ENCODE data around the gene CHCHD6. TPM values are rescaled to one million over a fixed set of nuclear protein-coding genes. Genes with fewer than 3 reads are reported as not detected.
A peak's percentile ranks its signal among the peaks of the same experiment; 100 is the strongest.

Gene CHCHD6
- total RNA-seq, 1 donor = 9.1 TPM

- DNase-seq (ENCODE audit: low read depth) = no peak
- TF ChIP-seq CTCF (IDR thresholded peaks at IDR 0.05; ENCODE audit: insufficient read depth, low read depth, low read length) = no peak
- no peak overlapping the region for H3K4me3 ChIP-seq (ENCODE audit: low read depth, low read length)
Observed at GRCh38 chr3:126970101-126970500, 266.1 kb downstream of the CHCHD6 start.

GRCh38 chr3:126970921-126971320 is 266.9 kb downstream of the CHCHD6 start:
- DNase-seq (ENCODE audit: low read depth) = no peak
- no peak overlapping the region for H3K4me3 ChIP-seq (ENCODE audit: low read depth, low read length)
- no peak for TF ChIP-seq CTCF (IDR thresholded peaks at IDR 0.05; ENCODE audit: insufficient read depth, low read depth, low read length)

GRCh38 chr3:126971891-126972351 is 267.9 kb downstream of the CHCHD6 start:
- no peak overlapping the region for H3K4me3 ChIP-seq (ENCODE audit: low read depth, low read length)
- peak; percentile 84 for DNase-seq (ENCODE audit: low read depth)
- no peak for TF ChIP-seq CTCF (IDR thresholded peaks at IDR 0.05; ENCODE audit: insufficient read depth, low read depth, low read length)

- TF ChIP-seq CTCF (IDR thresholded peaks at IDR 0.05; ENCODE audit: insufficient read depth, low read depth, low read length) = no peak
- DNase-seq (ENCODE audit: low read depth) = no peak
- no peak overlapping the region for H3K4me3 ChIP-seq (ENCODE audit: low read depth, low read length)
Observed at GRCh38 chr3:126972866-126973265, 268.8 kb downstream of the CHCHD6 start.

- no peak overlapping the region for H3K4me3 ChIP-seq (ENCODE audit: low read depth, low read length)
- TF ChIP-seq CTCF (IDR thresholded peaks at IDR 0.05; ENCODE audit: insufficient read depth, low read depth, low read length) = no peak
- no peak for DNase-seq (ENCODE audit: low read depth)
Observed at GRCh38 chr3:126973814-126974213, 269.8 kb downstream of the CHCHD6 start.

GRCh38 chr3:126974756-126975155 is 270.7 kb downstream of the CHCHD6 start:
- no peak for TF ChIP-seq CTCF (IDR thresholded peaks at IDR 0.05; ENCODE audit: insufficient read depth, low read depth, low read length)
- DNase-seq (ENCODE audit: low read depth) = no peak
- no peak overlapping the region for H3K4me3 ChIP-seq (ENCODE audit: low read depth, low read length)

GRCh38 chr3:126976906-126977305 is 272.9 kb downstream of the CHCHD6 start:
- no peak overlapping the region for H3K4me3 ChIP-seq (ENCODE audit: low read depth, low read length)
- no peak for TF ChIP-seq CTCF (IDR thresholded peaks at IDR 0.05; ENCODE audit: insufficient read depth, low read depth, low read length)
- no peak for DNase-seq (ENCODE audit: low read depth)

Data from fibroblast of villous mesenchyme (primary cell).